Activated T-cell treated with anti-CD3 and anti-CD28 coated beads, Interleukin-2, amount 50 U/mL, for 24 hours (primary cell): ENCODE results near the gene TMEM132D.
"Not testable (repeated sequence)": the region's sequence is repeated elsewhere in the genome, so short reads cannot be mapped to it uniquely, and the experiment has no call there.

ENCODE experiments used
- DNase-seq: peaks from one replicate; pipeline ENCODE4 v3.0.0-alpha.2; 2020
- H3K27ac Mint-ChIP-seq: 2 replicates; pipeline ENCODE4 v1.8.0; 2020; ENCODE audit warnings: mild to moderate bottlenecking, mixed read lengths
- H3K27me3 Mint-ChIP-seq: 2 replicates; pipeline ENCODE4 v1.8.0; 2020; ENCODE audit warnings: mixed read lengths
- H3K36me3 Mint-ChIP-seq: 2 replicates; pipeline ENCODE4 v1.8.0; 2020; ENCODE audit warnings: low read depth, mixed read lengths
- H3K4me1 Mint-ChIP-seq: 2 replicates; pipeline ENCODE4 v1.8.0; 2020; ENCODE audit warnings: low read depth, mixed read lengths
- H3K4me3 Mint-ChIP-seq: 2 replicates; pipeline ENCODE4 v1.8.0; 2020; ENCODE audit warnings: mild to moderate bottlenecking, moderate library complexity, mixed read lengths
- H3K9me3 Mint-ChIP-seq: 2 replicates; pipeline ENCODE4 v1.8.0; 2020; ENCODE audit warnings: mixed read lengths

The TMEM132D gene

DNA sequence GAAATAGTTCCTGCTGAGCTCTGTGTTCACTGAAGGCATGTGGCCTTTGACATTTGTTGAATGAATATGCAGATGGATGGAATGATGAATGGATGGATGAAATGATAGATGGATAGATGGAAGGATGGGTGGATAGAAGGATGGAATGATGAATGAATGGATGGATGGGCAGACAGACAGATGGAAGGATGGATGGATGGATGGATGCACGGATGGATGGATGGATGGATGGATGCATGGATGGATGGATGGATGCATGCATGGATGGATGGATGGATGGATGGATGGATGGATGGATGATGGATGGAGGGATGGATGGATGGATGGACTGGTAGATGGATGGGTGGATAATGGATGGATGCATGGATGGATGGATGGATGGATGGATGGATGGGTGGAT is 4.8 kb downstream of the TMEM132D start:
- not testable (repeated sequence) for H3K9me3 Mint-ChIP-seq, H3K4me3 Mint-ChIP-seq, H3K27ac Mint-ChIP-seq, H3K36me3 Mint-ChIP-seq, H3K4me1 Mint-ChIP-seq, DNase-seq
- peaks cover 22% of the 10 kb centered on the region for H3K27me3 Mint-ChIP-seq

DNA sequence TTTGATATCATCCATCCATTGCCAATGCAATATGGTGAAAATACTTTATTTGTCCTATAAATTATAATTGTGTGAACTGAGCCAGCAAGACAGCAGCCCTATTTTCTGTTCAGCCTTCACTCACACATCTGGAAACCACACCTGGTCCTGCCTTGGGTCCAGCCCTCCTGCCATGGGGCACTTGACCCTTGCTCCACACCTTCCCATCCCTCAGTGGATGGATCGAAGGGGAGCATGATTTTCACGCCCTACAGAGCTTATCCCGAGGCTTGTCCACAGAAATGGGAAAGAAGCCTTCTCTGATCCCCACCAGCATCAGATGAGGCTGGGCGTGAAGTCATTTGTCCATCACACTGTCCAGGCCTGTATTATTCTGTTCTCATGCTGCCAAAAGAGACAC is 10.1 kb downstream of the TMEM132D start:
- Mint-ChIP-seq H3K36me3 (no peaks in the 10 kb centered on the region), H3K4me3 (no peak overlapping the region), H3K27ac (no peak overlapping the region), H3K27me3 (no peaks in the 10 kb centered on the region), H3K9me3 (no peaks in the 10 kb centered on the region), H3K4me1 (no peaks in the 10 kb centered on the region)
- DNase-seq: no peak

- no peak for DNase-seq
- H3K4me3 Mint-ChIP-seq: no peak overlapping the region
- H3K36me3 Mint-ChIP-seq: no peaks in the 10 kb centered on the region
- no peaks in the 10 kb centered on the region for H3K9me3 Mint-ChIP-seq
- no peak overlapping the region for H3K27ac Mint-ChIP-seq
- H3K4me1 Mint-ChIP-seq: no peaks in the 10 kb centered on the region
- H3K27me3 Mint-ChIP-seq: no peaks in the 10 kb centered on the region
These were observed 16.7 kb downstream of the TMEM132D start for GRCh38 chr12:129887101-129887500.

GRCh38 chr12:129886541-129886940 is 17.3 kb downstream of the TMEM132D start:
- Mint-ChIP-seq H3K4me1 (no peaks in the 10 kb centered on the region), H3K27me3 (no peaks in the 10 kb centered on the region), H3K36me3 (no peaks in the 10 kb centered on the region), H3K27ac (no peak overlapping the region), H3K9me3 (no peaks in the 10 kb centered on the region), H3K4me3 (no peak overlapping the region)
- DNase-seq: no peak

DNA sequence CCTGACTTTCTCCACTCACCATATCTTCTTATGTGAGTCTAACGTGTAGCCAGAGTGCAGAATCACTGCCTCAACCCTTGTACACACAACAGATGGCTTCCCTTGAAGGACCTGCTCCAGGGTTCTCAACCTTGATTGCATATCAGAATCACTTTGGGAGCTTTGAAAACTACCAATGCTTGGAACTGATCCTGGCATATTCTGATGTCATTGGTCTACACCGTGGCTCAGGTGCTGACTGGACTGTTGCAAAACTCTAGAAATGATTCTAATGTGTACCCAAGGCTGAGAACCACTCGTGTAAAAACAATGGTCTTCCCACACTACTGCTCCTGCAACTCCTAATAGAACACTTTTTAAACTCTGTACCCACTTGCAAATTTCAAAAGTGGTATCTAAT is 18.5 kb downstream of the TMEM132D start:
- H3K4me1 Mint-ChIP-seq: no peaks in the 10 kb centered on the region
- H3K27ac Mint-ChIP-seq: no peak overlapping the region
- H3K9me3 Mint-ChIP-seq: no peaks in the 10 kb centered on the region
- DNase-seq: no peak
- H3K27me3 Mint-ChIP-seq: no peaks in the 10 kb centered on the region
- H3K36me3 Mint-ChIP-seq: no peaks in the 10 kb centered on the region
- H3K4me3 Mint-ChIP-seq: no peak overlapping the region

GRCh38 chr12:129877411-129877810 is 26.4 kb downstream of the TMEM132D start:
- H3K4me3 Mint-ChIP-seq: no peak overlapping the region
- H3K27me3 Mint-ChIP-seq: no peaks in the 10 kb centered on the region
- H3K36me3 Mint-ChIP-seq: no peaks in the 10 kb centered on the region
- H3K9me3 Mint-ChIP-seq: peaks cover 3% of the 10 kb centered on the region
- no peaks in the 10 kb centered on the region for H3K4me1 Mint-ChIP-seq
- no peak overlapping the region for H3K27ac Mint-ChIP-seq
- no peak for DNase-seq

- Mint-ChIP-seq H3K9me3 (peaks cover under 1% of the 10 kb centered on the region), H3K4me3 (no peak overlapping the region), H3K27me3 (no peaks in the 10 kb centered on the region), H3K27ac (no peak overlapping the region), H3K36me3 (no peaks in the 10 kb centered on the region), H3K4me1 (no peaks in the 10 kb centered on the region)
- DNase-seq: no peak
These were observed 30.0 kb downstream of the TMEM132D start for GRCh38 chr12:129873833-129874208.

- no peaks in the 10 kb centered on the region for H3K4me1 Mint-ChIP-seq
- no peaks in the 10 kb centered on the region for H3K9me3 Mint-ChIP-seq
- H3K27me3 Mint-ChIP-seq: no peaks in the 10 kb centered on the region
- no peak overlapping the region for H3K4me3 Mint-ChIP-seq
- no peak for DNase-seq
- no peaks in the 10 kb centered on the region for H3K36me3 Mint-ChIP-seq
- H3K27ac Mint-ChIP-seq: no peak overlapping the region
These were observed 30.6 kb downstream of the TMEM132D start for GRCh38 chr12:129873111-129873832.

GRCh38 chr12:129871991-129872972 is 31.5 kb downstream of the TMEM132D start:
- Mint-ChIP-seq H3K27me3 (no peaks in the 10 kb centered on the region), H3K4me1 (no peaks in the 10 kb centered on the region), H3K4me3 (no peak overlapping the region), H3K36me3 (no peaks in the 10 kb centered on the region), H3K27ac (no peak overlapping the region), H3K9me3 (no peaks in the 10 kb centered on the region)
- no peak for DNase-seq

- Mint-ChIP-seq H3K27me3 (no peaks in the 10 kb centered on the region), H3K27ac (no peak overlapping the region), H3K9me3 (no peaks in the 10 kb centered on the region), H3K4me1 (no peaks in the 10 kb centered on the region), H3K4me3 (no peak overlapping the region), H3K36me3 (no peaks in the 10 kb centered on the region)
- no peak for DNase-seq
These were observed 33.0 kb downstream of the TMEM132D start for GRCh38 chr12:129870796-129871195.

DNA sequence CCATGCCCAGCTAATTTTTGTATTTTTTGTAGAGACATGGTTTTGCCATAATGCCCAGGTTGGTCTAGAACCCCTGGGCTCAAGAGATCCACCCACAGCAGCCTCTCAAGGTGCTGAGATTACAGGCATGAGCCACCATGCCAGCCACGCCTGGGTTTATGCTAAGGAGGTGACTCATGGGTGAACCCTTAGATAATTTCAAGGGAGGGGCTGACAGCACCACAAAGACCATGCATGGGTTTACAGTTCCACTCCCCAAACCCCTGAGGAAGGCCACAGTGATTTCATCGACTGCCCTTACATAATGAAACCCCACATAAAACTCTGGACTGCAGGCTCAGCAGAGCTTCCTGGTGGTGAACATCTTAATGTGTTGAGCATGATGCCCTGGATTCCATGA is 33.7 kb downstream of the TMEM132D start:
- Mint-ChIP-seq H3K4me1 (no peaks in the 10 kb centered on the region), H3K4me3 (no peak overlapping the region), H3K27me3 (no peaks in the 10 kb centered on the region), H3K27ac (no peak overlapping the region), H3K36me3 (no peaks in the 10 kb centered on the region), H3K9me3 (peaks cover 3% of the 10 kb centered on the region)
- DNase-seq: no peak

DNA sequence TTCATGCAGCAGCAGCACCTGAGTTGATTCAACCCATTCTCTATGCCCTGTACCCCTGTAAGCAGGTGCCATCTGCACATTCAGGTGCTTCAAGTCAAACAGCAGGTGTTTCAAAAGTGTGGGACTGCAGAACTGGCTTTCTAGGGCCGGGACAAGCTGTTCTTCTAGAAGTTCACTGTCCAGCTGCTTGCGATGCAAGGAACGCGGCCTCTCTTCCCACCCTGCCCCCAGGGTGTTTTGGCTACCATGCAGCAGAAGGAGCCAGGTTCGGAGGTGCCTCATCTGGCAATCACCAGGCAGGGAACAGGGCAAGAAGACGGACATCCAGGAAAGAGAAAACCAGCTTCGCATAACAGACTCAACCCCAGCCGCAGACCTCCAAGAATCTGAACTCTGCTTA is 35.2 kb downstream of the TMEM132D start:
- Mint-ChIP-seq H3K9me3 (peaks cover 3% of the 10 kb centered on the region), H3K36me3 (no peaks in the 10 kb centered on the region), H3K4me3 (no peak overlapping the region), H3K4me1 (no peaks in the 10 kb centered on the region), H3K27ac (no peak overlapping the region), H3K27me3 (no peaks in the 10 kb centered on the region)
- DNase-seq: no peak

DNA sequence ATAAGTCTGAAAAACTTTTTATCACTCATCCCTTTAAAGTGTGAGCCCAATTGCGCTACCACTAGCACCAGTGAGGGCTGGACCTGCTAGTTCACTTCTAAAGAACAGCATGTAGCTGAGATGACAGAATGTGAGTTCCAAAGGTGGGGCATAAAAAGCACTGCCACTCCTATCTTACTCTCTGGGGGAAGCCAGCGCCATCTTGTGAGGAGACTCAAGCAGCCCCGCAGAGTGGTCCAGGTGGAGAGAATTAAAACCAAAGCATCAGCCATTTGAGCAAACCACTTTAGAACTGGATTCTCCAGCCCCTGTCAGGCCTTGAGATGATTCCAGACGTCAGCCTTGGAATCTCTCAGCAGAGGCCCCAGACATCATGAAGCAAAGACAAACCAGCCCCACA is 39.9 kb downstream of the TMEM132D start:
- H3K9me3 Mint-ChIP-seq: peaks cover 3% of the 10 kb centered on the region
- no peaks in the 10 kb centered on the region for H3K4me1 Mint-ChIP-seq
- no peak overlapping the region for H3K27ac Mint-ChIP-seq
- H3K4me3 Mint-ChIP-seq: no peak overlapping the region
- DNase-seq: no peak
- H3K27me3 Mint-ChIP-seq: no peaks in the 10 kb centered on the region
- no peaks in the 10 kb centered on the region for H3K36me3 Mint-ChIP-seq

- H3K27ac Mint-ChIP-seq: no peak overlapping the region
- no peaks in the 10 kb centered on the region for H3K27me3 Mint-ChIP-seq
- peaks cover 3% of the 10 kb centered on the region for H3K9me3 Mint-ChIP-seq
- H3K4me1 Mint-ChIP-seq: no peaks in the 10 kb centered on the region
- no peak for DNase-seq
- H3K4me3 Mint-ChIP-seq: no peak overlapping the region
- H3K36me3 Mint-ChIP-seq: no peaks in the 10 kb centered on the region
These were observed 41.2 kb downstream of the TMEM132D start for GRCh38 chr12:129862561-129863175.

DNA sequence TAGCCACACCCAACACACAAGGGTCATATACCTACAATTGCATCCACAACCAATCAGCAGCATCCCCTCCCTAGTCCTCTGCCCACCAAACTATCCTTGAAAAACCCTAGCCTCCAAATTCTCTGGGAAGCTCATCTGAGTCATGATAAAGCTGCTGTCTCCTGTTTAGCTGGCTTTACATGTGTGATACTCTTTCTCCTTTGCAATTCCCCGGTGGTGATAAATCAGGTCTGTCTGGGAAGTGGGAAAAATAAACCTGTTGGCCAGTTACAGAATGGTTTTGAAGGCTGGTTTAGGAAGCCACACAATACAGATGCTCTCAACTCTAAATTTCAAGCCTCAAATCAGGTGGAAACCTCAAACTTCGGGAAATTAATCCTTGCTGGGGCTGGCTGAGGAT is 41.9 kb downstream of the TMEM132D start:
- Mint-ChIP-seq H3K9me3 (peaks cover 3% of the 10 kb centered on the region), H3K27me3 (no peaks in the 10 kb centered on the region), H3K4me3 (no peak overlapping the region), H3K4me1 (no peaks in the 10 kb centered on the region), H3K36me3 (no peaks in the 10 kb centered on the region), H3K27ac (no peak overlapping the region)
- DNase-seq: no peak
